NCI-H2081 (cell line): Measurements from ENCODE around the gene TEX22.

ENCODE experiments used
- DNase-seq, 2 experiments: peaks; one replicate each; lab custom pipeline; 2025; lab: John Stamatoyannopoulos, UW

Gene TEX22

DNA sequence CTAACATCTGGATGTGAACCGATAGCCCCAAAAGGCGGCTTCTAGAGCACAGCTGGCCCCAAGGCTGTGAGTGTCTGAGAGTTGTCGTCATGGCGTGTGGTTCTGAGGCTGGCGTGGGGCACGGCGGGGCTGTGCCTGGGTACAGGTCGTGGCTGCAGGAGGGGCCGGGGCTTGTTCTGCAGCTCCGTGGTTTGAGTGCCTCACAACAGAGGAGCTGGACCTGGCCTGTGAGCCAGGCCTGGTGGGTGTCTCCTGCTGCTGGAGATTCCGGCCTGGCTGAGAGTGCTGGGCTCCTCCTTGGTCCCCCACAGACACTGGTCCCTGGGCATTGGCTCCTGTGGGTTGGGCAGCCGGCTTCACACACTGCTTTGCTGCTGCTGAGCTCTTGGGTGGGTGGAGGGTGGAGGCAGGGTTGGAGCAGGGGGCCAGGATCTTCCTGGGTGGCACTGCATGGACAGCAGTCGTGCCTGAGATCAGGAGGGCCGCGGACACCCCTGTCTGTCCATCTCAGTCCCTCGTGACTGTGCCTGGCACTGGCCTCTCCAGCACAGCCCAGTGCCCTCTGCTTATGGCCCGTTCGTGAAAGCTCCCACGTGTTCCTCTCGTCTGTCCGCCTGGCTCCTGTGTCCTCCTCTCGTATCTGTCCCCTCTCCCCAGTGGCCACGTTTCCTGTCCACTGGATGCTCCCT lies 31.8 kb upstream of the TEX22 start:
- DNase-seq: no peak

DNA sequence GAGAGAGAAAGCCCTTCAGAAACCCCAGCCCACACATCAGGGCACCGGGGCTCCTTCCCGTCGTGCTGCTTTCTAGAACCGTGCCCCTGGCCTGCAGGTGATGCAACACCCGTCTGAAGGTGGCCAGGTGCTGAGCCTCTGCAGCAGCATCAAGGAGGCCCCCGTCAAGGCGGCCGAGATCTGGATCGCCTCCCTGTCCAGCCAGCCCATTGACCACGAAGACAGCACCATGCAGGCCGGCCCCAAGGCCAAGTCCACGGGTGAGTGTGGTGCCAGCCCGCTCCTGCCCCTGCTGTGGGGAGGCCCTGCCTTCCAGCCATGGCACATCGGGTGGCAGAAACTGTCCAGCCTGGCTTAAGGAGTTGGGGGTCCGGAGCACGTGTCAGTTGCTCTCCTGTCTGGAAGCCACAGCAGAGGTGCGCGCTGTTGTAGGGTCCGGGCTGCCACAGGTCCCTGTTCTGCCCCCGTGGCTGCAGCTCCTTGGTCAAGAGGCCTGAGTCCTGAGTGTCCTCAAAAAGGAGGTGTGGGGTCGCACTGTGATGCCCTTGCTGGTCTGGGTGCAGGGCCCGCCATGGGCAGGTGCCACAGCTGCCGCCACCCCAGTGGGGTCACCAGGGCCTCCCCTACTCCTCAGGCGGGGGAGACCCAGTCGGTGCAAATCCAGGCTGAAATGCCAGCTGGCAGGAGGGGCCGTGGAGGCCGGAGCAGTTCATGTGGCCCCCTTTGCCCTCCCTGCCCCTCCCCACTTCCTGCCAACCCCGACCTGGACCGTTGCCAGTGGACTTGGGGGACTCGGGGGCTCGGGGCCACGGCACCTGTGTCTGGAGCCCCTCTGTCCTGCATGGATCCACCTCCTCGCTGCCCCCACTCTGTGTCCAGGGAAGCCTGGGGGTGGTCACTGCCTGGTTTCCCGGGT lies 31.0 kb upstream of the TEX22 start:
- no peak for DNase-seq

DNA sequence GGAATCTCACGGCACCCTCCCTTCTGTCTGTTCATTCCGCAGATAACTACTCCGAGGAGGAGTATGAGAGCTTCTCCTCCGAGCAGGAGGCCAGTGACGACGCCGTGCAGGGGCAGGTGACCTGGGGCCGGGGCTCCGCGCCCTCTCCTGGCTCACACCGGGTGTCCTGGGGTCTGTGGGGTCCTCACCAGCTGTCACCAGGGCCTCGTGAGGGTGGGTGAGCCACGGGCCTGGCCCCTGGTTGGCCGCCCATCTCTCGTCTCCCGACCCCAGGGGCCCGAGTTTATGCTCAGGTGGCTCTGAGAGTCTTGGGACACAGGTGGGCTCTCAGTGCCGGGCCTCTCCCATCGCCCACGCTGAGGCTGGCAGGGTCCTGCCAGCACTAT lies 30.3 kb upstream of the TEX22 start:
- DNase-seq: no peak

DNA sequence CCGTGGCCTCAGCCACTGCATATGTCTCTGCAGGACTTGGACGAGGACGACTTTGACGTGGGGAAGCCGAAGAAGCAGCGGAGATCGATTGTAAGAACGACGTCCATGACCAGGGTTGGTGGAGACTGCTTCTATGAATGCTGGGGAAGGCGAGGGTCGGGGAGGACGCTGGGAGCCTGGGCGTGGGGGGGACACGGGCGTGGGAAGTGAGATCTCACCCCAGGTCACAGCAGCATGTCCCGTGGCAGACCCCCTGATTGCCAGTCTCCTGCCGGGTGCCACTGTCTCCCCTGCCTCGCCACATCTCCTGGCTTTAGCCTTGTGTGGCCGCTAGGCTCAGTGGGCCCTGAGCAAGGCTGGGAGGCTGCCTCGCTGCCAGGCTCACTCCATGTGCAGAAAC lies 29.9 kb upstream of the TEX22 start:
- DNase-seq: no peak

DNA sequence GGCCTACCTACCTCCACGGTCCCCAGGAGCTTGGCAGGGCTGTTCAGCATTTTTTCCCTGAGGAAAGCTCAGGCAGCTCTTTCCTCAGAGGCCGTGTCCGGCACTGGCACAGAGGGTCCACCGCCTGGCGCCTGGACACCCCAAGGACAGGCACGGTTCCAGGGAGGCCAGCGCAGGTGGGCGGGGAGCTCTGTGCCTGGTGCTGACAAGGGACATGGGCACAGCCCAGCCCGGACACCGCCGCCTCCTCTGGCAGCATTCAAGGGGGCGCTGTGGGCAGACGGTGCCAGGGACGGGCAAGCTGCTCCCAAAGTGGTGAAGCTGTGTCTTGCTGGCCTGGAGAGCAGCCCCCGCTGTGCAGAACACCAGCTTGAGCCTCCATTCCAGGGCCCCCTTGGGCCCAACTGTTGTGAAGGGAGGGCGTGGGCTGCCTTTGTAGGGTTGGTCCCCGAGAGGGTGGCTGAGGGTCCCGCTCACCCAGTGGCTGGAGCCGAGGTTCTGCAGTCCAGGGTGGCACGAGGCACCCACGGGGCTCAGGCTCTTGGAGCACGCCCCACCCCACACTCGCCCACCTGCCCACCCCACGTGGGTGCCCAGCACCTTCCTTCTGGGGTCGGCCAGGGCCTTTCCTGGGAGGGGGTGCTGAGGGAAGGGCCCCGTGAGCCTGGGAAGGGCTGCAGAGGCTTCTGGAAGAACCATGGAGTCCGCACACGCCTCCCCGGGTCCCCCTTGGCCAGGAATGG lies 29.3 kb upstream of the TEX22 start:
- DNase-seq: no peak

DNA sequence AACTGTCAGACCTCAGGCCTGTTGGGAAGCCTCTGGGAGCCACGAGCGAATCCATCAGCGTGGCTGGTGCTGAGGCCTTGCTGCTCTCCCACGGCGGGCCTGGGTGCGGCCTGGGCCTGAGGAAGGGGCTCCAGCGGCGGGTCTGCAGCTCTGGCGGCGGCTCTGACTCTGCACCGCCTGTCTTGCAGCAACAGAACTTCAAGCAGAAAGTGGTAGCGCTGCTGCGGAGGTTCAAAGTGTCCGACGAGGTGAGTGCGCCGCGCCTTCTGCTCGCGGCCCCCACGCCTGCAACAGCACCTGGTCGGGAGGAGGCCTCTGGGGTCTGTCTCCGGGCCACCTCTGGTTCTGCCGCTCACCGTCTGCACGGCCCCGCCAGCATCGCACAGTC lies 28.7 kb upstream of the TEX22 start:
- DNase-seq: no peak

DNA sequence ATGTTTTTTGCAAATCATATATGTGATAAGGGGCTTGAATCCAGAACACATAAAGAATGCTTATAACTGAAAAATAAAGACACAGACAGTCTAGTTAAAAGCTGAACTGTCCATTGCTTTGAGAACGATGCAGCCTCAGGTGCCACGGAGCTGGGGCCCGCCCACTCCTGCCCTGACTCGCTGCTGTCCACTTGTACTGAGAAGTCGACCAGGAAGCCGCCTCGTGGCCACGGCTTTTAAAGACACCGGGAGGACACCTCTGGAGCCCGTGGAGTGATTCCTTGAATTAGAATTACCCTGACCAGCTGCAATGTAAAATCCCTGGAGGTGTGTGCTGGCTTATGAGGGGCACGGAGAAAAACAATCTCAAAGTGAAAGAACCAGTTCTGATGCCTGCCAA lies 23.9 kb upstream of the TEX22 start:
- DNase-seq: no peak

DNA sequence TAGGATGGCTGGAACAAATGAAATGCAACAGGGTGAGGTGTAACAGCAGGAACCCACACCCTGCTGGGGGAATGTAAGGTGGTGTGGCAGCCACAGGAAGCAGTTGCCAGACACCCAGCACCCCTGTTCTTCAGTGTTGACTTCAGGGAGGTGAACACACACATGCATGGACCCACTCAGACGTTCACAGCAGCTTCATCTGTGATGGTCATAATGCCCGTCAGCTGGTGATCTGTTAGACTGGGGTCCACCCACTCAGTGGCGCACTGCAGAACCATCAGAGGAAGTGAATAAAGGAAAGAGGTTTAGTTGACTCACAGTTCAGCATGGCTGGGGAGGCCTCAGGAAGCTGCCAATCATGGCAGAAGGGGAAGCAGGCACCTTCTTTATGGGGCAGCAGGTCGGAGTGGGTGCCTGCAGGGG lies 22.7 kb upstream of the TEX22 start:
- no peak for DNase-seq

DNA sequence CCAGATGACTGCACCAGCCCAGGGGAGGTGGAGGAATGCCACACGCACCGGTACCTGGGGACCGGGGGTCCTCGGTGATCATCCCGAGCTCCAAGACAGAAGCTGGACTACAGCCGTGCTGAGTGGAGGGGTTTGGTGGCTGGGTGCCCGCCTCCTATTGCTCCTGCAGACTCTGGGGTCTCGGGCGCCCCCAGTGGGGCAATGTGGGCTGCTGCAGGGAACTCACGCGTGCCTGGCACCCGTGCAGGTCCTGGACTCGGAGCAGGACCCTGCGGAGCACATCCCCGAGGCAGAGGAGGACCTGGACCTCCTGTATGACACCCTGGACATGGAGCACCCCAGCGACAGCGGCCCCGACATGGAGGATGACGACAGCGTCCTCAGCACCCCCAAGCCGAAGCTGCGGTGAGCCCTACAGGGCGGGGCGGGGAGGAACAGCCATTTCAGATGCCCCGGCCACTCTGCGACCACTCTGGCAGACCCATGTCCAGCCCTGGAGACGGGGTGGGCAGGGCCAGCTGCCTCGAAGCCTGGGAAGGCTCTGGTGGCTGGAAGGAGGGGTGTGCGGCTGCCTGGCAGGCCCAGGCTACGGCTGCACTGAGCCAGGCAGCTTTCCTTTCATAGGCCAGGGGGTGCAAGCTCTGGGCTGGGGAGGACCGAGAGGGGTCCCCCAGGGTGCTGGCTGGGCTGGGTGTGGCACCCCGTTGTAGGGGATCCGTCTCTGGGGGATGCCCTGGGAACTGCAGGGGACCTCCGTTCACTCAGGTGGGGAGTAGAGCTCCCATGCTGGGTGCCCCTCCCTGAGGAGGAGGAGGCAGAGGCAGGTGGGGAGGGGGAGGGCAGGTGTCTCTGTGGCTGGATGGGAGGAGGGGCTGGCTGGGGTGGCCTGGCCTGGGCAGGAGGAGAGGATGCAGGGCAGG lies 21.6 kb upstream of the TEX22 start:
- DNase-seq: no peak

DNA sequence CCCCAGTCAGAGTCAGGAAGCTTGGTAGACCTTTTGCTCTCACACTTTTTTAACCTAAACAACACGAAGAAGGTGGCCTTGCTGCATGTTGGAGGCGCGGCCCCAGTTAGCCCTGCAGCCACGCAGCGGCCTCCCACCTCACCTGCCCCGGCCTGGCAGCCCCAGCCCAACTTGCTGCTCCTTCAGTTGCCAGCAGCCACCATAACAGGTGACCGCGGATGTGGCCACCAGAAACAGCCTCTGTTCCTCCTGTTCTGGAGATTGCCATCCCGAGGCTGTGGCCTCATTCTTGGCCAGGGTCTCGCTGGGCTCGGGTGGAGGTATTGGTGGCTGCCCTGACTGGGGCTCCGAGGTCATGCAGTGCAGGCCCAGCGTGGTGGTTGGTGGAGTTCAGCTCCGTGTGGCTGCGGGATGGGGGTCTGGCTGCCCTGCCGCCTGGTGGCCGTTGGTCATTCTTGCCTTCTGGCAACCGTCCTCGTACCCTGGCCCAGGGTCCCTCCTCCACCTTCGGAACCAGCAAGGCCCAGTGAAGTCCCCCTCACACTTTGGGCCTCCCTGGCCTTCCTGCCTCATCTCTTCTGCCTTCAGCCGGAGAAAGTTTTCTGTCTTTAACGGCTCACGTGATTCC lies 20.7 kb upstream of the TEX22 start:
- no peak for DNase-seq

DNA sequence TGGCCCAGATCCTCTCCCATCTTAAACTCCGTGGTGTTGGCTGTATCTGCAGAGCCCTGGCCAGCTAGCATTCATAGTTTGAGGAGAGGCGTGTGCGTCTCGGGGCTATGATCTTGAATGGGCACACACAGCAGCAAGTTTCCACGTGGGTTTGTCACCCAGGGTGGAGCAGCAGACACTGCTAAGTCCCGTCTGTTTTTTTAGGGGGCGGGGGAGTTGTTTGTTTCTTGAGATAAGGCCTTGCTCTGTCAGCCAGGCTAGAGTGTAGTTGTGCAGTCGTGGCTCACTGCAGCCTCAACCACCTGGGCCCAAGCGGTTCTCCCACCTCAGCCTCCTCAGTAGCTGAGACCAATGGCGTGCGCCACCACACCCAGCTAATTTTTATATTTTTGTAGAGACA lies 20.1 kb upstream of the TEX22 start:
- DNase-seq: no peak

DNA sequence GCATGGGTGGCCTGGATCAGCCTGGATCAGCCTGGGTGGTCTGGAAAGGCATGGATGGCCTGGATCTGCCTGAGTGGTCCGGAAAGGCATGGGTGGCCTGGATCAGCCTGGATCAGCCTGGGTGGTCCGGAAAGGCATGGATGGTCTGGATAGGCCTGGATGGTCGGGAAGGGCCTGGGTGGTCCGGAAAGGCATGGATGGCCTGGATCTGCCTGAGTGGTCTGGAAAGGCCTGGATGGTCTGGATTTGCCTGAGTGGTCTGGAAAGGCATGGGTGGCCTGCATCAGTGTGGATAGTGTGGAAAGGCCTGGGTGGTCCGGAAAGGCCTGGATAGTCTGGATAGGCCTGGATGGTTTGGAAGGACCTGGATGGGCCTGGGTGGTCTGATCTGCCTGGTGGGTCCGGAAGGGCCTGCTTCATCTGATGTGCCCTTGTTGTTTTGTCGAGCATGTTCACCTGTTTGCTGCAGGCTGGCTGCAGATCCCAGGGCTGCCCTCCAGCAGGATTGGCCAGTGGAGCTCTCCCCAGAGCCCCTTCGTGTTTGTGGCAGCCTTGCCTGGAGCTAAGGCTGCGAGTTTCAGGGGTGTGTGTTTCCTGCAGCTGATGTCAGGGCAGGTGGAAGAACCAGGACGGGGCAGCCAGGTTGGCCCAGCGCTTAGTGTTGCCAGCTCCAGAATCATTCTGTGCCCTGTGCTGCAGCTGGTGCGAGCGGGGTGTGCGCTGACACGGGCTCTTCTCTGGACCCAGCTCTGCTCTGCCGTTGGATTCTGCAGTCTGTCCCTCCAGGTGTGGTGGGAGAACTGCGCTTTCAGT lies 19.3 kb upstream of the TEX22 start:
- DNase-seq: no peak

DNA sequence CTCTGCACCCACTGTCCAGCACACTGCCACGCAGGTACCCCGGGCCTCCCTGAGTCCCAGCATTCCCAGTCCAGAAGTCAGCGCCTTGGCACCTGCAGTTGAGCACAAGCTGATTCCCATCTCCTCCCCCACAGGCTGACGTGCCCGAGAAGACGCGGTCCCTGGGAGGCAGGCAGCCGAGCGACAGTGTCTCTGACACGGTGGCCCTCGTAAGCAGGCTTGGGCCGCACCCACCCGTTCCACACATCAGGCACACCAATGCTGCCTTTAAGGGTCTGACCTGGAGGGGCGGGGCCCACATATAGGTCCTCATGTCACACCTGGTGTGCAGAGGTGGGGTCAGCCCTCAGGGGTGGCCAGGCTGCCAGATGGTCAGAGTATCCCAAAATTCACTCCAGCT lies 18.4 kb upstream of the TEX22 start:
- DNase-seq: no peak

DNA sequence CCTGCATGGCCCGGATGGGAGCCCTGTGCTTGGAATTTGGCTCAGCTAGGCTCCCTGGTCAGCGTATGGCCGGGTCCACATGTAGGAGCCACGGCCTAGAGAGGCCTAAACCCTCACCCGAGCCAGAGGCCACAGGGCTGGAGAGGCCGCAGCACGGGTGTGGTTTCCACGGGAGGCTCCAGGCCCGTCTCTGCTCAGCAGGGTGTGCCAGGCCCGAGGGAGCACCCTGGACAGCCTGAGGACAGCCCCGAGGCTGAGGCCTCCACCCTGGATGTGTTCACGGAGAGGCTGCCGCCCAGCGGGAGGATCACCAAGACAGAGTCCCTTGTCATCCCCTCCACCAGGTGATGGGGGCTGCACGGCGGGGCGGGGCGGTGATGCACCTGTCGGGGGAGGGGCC lies 17.6 kb upstream of the TEX22 start:
- no peak for DNase-seq

DNA sequence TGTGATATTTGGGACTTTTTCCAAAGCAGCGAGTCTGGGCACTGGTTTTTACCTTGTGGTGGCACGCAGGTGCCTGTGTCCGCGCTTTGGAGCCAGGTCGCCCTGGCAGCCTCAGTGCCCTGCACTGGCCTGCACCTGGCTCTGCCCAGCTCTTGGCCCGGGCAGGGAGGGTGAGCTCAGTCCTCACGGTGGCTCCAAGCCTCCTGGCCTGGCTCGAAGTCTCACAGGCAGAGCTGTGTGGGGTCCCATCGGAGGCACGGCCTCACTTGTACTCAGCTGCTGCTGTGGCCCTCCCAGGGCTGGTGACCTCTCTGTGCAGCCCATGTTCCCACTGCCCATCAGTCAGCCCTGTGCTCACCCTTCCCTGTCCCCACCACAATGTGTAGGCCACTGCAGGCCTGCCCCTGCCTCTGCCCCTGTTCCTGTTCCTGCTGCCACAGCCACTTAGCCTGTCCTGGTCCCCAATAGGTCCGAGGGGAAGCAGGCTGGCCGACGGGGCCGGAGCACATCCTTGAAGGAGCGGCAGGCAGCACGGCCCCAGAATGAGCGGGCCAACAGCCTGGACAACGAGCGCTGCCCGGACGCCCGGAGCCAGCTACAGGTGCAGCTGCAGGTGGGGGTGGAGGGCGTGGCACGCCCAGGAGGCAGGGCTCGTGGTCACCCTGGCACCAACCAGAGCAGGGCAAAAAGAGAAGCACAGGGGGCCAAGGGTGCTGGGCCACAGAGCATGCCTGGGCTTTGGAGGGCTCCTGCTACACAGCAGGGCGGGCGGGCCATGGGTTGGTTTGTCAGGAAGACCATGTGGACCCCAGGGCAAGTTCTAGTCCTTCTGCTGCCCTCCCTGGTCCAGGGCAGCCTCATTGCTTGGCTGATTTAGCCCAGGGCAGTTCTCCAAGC lies 16.6 kb upstream of the TEX22 start:
- DNase-seq: no peak

DNA sequence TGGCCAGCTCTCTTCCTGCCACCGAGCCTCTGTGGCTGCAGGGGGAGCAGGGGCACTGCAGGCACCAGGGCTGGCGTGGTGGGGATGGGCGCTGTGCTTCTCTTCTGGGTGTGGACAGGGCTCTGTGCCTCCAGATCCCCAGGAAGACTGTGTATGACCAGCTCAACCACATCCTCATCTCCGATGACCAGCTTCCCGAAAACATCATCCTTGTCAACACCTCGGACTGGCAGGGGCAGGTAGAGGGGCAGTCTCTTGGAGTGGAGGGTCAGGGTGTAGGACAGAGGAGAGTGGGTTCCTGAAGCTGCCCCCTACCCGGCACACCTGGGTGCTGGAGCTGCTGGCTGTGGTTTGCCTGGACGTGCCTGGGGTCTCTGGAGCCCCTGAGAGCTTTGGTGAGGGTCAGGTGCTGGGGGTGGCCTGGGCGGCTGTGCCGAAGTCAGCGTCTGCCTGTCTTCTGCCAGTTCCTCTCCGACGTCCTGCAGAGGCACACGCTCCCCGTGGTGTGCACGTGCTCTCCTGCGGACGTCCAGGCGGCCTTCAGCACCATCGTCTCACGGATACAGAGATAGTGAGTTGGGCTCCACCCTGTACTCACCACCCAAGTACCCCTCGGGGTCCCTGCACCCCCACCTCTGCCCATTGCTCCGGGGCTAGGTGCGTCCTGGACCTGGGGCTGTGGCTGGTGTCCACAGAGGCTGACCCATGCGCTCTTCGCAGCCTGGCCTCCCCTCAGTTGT lies 15.8 kb upstream of the TEX22 start:
- DNase-seq: no peak

DNA sequence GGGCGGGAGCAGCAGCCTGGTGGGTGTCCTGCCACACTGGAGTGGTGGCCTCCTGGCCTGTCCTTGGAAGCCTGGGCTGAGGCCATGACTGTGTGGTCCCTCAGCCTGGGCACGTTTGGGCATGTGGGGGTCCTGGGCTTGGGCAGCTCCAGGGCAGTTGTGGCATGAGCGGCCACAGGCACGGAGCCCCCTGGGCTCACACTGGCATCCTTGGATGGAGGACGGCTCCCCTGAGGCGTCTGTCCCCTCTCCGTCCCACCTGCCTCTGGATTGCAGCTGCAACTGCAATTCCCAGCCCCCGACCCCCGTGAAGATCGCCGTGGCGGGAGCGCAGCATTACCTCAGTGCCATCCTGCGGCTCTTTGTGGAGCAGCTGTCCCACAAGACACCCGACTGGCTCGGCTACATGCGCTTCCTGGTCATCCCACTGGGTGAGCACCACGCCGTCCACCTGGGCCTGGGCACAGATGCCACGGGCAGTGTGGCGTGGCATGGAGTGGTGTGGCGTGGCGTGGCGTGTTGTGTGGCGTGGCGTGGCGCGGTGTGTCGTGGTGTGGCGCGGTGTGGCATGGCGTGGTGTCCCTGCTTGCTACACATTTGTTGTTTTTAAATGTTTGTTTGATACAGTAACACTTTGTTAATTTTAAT lies 15.1 kb upstream of the TEX22 start:
- DNase-seq: no peak

DNA sequence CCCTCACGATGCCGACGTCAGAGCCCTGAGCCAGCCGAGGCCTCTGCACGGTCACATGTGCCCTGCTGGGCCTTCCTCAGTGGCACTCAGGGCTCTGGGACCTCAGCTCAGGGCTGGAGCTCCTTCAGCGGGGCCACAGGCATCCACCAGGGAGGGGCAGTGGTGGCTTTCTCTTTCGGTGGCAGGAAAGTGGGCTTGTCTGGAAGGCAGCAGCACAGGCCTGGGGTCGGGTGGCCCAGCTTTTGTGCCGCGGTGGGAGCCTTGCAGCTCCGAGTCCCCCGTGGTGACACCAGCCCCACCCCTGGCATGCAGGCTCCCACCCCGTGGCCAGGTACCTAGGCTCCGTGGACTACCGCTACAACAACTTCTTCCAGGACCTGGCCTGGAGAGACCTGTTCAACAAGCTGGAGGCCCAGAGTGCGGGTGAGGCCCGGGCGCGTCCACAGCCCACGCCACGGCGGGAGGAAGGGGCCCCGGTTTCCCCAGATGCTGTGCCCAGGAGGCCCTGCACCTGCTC lies 14.2 kb upstream of the TEX22 start:
- no peak for DNase-seq
